ENCODE measurements around the gene ANKRD23.

ANKRD23 gene

DNA sequence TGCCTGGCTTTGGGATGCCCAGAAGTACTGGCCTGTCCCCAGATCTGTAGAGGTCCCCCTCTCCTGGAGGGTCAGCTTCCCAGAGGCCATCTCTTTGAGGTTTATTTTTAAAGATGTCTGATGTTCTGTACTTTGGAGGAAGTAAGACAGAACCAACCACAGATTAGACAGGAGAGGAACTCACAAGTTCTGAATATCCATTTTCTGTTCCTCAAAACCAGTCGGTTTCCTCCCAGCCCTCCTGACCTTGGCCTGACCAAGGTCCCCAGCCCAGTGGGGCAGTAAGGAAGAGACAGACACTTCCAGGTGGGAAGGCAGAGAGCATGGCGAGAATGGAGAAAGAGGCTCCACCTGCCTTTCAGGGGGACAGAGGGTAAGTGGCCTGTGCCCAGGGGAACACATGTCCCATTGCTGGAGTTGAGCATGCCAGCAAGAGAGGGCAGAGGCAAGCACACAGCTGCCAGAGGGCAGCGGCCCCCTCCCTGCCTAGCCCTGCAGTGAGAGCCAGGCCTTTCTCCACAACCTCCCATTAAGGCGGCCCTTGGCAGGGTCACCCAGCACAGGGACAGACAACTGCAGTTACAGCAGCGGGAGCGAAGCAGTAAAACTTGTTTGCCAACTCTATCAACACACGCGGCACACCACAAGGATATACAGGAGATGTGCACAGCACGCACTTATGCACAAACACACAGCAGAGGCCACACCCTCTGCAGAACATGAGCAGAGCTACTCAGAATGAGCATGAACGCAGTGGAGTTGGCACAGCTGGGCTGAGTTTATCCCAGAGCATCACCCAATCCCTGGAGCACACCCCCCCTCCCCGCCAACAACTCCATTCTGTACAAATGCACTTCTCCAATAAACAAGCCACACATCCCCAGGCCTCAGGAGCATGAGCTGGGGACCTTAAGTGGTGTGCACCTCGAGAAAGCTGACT lies 44.5 kb upstream of the ANKRD23 start:
- Histone ChIP-seq H3K36me3 (no peaks in the 10 kb centered on the region), H3K9me3 (no peaks in the 10 kb centered on the region), H3K4me1 (ENCODE audit: control insufficient read depth in 1 of 2, insufficient read depth in 1 of 2, low read depth in 1 of 2, low read length in 1 of 2) (peaks cover 0 to 4% of the 10 kb centered on the region in 2 experiments), H3K27ac (no peak overlapping the region), H3K27me3 (peaks cover 11% of the 10 kb centered on the region), H3K4me3 (ENCODE audit: low read depth in 1 of 2, low read length in 1 of 2) (no peak overlapping the region)
- TF ChIP-seq, protein P1, sequence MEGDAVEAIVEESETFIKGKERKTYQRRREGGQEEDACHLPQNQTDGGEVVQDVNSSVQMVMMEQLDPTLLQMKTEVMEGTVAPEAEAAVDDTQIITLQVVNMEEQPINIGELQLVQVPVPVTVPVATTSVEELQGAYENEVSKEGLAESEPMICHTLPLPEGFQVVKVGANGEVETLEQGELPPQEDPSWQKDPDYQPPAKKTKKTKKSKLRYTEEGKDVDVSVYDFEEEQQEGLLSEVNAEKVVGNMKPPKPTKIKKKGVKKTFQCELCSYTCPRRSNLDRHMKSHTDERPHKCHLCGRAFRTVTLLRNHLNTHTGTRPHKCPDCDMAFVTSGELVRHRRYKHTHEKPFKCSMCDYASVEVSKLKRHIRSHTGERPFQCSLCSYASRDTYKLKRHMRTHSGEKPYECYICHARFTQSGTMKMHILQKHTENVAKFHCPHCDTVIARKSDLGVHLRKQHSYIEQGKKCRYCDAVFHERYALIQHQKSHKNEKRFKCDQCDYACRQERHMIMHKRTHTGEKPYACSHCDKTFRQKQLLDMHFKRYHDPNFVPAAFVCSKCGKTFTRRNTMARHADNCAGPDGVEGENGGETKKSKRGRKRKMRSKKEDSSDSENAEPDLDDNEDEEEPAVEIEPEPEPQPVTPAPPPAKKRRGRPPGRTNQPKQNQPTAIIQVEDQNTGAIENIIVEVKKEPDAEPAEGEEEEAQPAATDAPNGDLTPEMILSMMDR (IDR thresholded peaks at IDR 0.05) = no peak

DNA sequence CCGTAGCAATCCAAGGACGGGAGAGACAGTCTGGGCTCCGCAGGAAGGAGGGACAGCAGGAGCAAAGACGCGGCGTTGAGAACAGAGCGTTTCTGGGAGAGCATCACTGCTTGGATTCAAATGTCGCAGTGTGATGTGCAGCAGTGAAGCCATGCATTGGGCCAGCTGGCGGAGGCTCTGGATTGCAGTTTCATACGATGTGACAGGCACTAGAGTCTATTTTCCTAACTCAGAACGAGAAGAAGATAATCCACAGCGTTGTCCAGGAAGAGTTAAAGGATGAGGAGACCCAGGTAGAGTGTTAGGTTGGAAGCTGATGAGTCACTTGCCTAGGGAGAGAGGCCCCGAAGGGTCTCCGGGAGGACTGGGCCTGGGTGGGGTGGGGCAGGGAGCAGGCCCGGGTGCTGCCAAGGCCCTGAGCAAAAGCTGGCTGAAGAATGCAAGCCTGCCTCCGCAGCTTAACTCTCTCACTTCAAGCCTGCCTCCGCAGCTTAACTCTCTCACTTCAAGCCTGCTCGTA lies 43.7 kb upstream of the ANKRD23 start:
- Histone ChIP-seq H3K9me3 (no peaks in the 10 kb centered on the region), H3K27me3 (peaks cover 16% of the 10 kb centered on the region), H3K36me3 (no peaks in the 10 kb centered on the region), H3K4me1 (ENCODE audit: control insufficient read depth in 1 of 2, insufficient read depth in 1 of 2, low read depth in 1 of 2, low read length in 1 of 2) (peaks cover 0 to 4% of the 10 kb centered on the region in 2 experiments), H3K4me3 (ENCODE audit: low read depth in 1 of 2, low read length in 1 of 2) (no peak overlapping the region), H3K27ac (no peak overlapping the region)
- TF ChIP-seq, protein P1 (IDR thresholded peaks at IDR 0.05) = no peak

DNA sequence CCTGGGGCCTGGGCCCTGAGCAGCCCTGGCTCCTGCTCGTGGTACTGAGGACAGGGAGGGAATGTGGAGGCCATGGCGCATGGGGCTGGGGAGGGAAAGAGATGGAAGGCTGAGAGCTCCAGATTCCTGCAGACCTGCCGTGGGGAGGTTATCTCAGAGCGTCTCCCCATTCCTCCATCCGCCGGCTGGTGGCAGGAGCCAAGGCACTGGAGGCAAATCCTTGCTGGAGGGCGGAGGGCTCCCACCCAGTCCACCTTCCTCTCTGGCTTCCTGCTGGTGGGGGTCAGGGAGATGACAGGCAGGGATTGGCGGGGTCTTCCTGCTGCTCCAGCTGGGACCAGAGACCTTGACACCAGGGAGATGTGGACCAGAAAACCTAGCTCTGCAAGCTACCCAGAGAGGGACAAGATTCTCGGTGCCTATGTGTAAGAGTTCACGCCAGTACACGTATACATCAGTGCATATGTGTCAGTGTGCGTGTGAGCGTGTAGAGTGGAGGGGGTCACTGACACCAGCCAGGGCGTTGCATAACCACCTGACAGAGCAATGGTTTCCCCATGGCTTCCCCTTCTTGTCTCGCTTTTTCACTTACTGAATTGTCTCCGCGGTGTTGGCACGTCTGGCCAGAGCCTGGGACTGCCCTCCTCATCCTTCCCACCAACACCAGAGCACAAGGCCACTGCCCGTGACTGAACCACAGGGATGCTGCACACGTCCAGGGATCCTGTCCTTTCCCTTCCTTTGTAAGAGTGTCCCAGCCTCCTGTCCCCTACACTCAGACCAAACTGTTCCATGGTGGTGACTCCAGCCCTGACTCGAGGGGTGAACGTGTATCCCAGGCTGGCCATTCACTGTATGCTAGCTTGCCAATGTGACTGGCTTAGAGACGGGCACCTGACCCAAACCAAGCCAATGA lies 41.9 kb upstream of the ANKRD23 start:
- peaks cover 0 to 4% of the 10 kb centered on the region in 2 experiments for H3K4me1 ChIP-seq (ENCODE audit: control insufficient read depth in 1 of 2, insufficient read depth in 1 of 2, low read depth in 1 of 2, low read length in 1 of 2)
- no peaks in the 10 kb centered on the region for H3K9me3 ChIP-seq

DNA sequence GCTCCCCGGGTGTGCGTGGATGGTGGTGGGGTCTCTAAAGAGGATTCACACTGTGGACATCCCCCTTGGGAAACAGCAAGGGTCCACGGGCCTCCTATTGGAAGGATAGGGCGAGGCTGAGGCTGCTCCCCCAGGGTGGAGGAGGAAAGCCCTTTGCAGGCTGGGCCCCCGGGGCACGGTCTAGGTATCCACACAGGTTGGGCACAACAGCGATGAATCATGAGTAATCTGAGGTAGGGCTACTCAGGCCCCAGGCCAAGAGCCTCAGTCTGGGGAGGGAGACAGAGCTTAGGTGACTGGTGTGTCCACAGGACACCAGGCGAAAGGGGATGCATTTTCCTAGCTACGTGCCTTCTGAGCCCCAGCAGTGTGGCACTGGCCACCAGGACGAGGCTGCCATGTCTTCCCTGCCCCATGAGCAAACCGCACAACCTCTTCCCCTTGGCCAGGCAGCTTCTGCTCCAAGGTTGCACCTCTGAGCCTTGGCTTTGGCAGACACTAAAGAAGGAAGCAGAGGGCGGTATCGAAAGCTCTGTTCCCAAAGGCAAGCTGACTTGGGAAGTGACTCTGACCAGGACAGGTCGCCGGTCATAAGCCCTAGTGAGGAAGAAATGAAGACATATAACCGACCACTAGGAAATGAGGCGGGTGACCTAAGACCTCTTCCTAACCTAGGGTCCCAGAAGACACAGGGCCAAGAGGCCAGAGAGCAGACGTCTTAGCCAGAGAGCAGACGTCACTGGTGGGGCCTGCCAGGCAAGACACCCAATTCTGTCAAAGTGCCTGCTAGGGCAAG lies 40.7 kb upstream of the ANKRD23 start:
- no peak overlapping the region for H3K4me3 ChIP-seq (ENCODE audit: low read depth in 1 of 2, low read length in 1 of 2)
- H3K4me1 ChIP-seq (ENCODE audit: control insufficient read depth in 1 of 2, insufficient read depth in 1 of 2, low read depth in 1 of 2, low read length in 1 of 2) = peaks cover 0 to 4% of the 10 kb centered on the region in 2 experiments
- H3K27ac ChIP-seq = no peak overlapping the region
- TF ChIP-seq, protein P1 (IDR thresholded peaks at IDR 0.05) = no peak
- H3K27me3 ChIP-seq = peaks cover 23% of the 10 kb centered on the region
- no peaks in the 10 kb centered on the region for H3K9me3 ChIP-seq
- H3K36me3 ChIP-seq = no peaks in the 10 kb centered on the region

More for the DNA sequence above, 41.9 kb upstream of the ANKRD23 start:
- H3K4me3 ChIP-seq (ENCODE audit: low read depth in 1 of 2, low read length in 1 of 2) = no peak overlapping the region
- H3K27ac ChIP-seq = no peak overlapping the region
- TF ChIP-seq, protein P1 (IDR thresholded peaks at IDR 0.05) = no peak
- peaks cover 23% of the 10 kb centered on the region for H3K27me3 ChIP-seq
- no peaks in the 10 kb centered on the region for H3K36me3 ChIP-seq

DNA sequence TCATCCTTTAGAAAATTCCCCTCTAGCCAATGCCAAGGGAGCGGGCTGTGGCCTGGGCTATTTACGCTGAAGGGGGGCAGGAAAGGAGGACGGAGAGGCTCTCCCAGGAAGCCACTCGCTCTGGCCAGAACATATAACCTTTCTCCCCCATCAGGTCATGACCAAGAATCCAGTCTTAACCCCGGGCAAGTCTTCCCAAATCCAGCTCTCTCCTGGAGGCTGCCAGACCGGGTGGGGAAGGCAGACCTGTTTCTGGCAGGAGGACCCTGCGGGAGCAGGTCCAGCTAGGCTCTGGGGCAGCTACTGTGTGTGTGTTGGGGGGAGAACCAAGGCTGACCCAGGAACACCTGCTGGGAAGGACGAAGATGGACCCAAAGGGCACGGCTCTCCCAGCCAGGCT lies 39.5 kb upstream of the ANKRD23 start:
- TF ChIP-seq, protein P1 (IDR thresholded peaks at IDR 0.05) = no peak
- peaks cover 0 to 4% of the 10 kb centered on the region in 2 experiments for H3K4me1 ChIP-seq (ENCODE audit: control insufficient read depth in 1 of 2, insufficient read depth in 1 of 2, low read depth in 1 of 2, low read length in 1 of 2)

More for the DNA sequence above, 39.5 kb upstream of the ANKRD23 start:
- H3K4me3 ChIP-seq (ENCODE audit: low read depth in 1 of 2, low read length in 1 of 2) = no peak overlapping the region
- H3K27ac ChIP-seq = no peak overlapping the region
- no peaks in the 10 kb centered on the region for H3K9me3 ChIP-seq
- peaks cover 27% of the 10 kb centered on the region for H3K27me3 ChIP-seq
- H3K36me3 ChIP-seq = no peaks in the 10 kb centered on the region
